Effector CD4-positive, alpha-beta T cell (primary cell): Measurements from ENCODE around the gene GFI1B. TPM values are rescaled to one million over a fixed set of nuclear protein-coding genes. Genes with fewer than 3 reads are reported as not detected.
"Not testable (repeated sequence)": the region's sequence is repeated elsewhere in the genome, so short reads cannot be mapped to it uniquely, and the experiment has no call there.

Source experiments
- DNase-seq: peaks from one replicate; pipeline ENCODE4 v3.0.0-alpha.2; 2020
- total RNA-seq: gene quantifications from one replicate; lab custom pipeline; 2026; lab: John Stamatoyannopoulos, UW

GFI1B gene
- total RNA-seq, result not detected

GRCh38 chr9:132978451-132979131 is at the start of gene GFI1B:
Gene GFI1B, plus strand, starts transcription at chr9:132978694. Its CDS starts 7,985 bp downstream, at chr9:132986679.
- DNase-seq, result no peak

- DNase-seq, result no peak
Observed at GRCh38 chr9:132931178-132931735, 47.2 kb upstream of the GFI1B start.

- no peak for DNase-seq
Observed at GRCh38 chr9:132935026-132935425, 43.5 kb upstream of the GFI1B start.

GRCh38 chr9:132937463-132937901 is 41.0 kb upstream of the GFI1B start:
- no peak for DNase-seq

- no peak for DNase-seq
Observed at GRCh38 chr9:132939169-132939568, 39.3 kb upstream of the GFI1B start.

- DNase-seq, result no peak
Observed at GRCh38 chr9:132942541-132943182, 35.8 kb upstream of the GFI1B start.

GRCh38 chr9:132943651-132944293 is 34.7 kb upstream of the GFI1B start:
- peak; percentile 2 for DNase-seq

- DNase-seq, result peak; percentile 98
Observed at GRCh38 chr9:132944294-132945185, 34.0 kb upstream of the GFI1B start, which contains the start of gene TSC1. Gene TSC1, minus strand, starts transcription at chr9:132944616. Its CDS starts 15,744 bp downstream, at chr9:132928872.

GRCh38 chr9:132945186-132946130 is 33.0 kb upstream of the GFI1B start:
- no peak for DNase-seq

GRCh38 chr9:132946211-132946610 is 32.3 kb upstream of the GFI1B start:
- DNase-seq, result no peak

GRCh38 chr9:132946631-132947295 is 31.7 kb upstream of the GFI1B start:
- DNase-seq, result no peak

GRCh38 chr9:132947756-132948155 is 30.7 kb upstream of the GFI1B start:
- no peak for DNase-seq

GRCh38 chr9:132948482-132949050 is 29.9 kb upstream of the GFI1B start:
- DNase-seq, result no peak

- DNase-seq, result no peak
Observed at GRCh38 chr9:132949709-132950108, 28.8 kb upstream of the GFI1B start.

GRCh38 chr9:132955123-132955522 is 23.4 kb upstream of the GFI1B start:
- DNase-seq, result no peak

- DNase-seq, result no peak
Observed at GRCh38 chr9:132955768-132956167, 22.7 kb upstream of the GFI1B start.

- DNase-seq, result no peak
Observed at GRCh38 chr9:132957805-132958204, 20.7 kb upstream of the GFI1B start.

- no peak for DNase-seq
Observed at GRCh38 chr9:132961002-132961401, 17.5 kb upstream of the GFI1B start.

- no peak for DNase-seq
Observed at GRCh38 chr9:132965478-132965877, 13.0 kb upstream of the GFI1B start.

GRCh38 chr9:132967908-132968307 is 10.6 kb upstream of the GFI1B start:
- DNase-seq, result not testable (repeated sequence)
